GM12892 (cell line): Measurements from ENCODE around the gene HSP90AA1.
"Not testable (repeated sequence)": the region's sequence is repeated elsewhere in the genome, so short reads cannot be mapped to it uniquely, and the experiment has no call there.

Experiments
- POLR2A ChIP-seq: IDR thresholded peaks from 2 replicates; pipeline ENCODE4 v1.6.1; 2011; ENCODE audit warnings: low read depth, low read length, control low read depth
- POLR2AphosphoS5 ChIP-seq: IDR thresholded peaks from 2 replicates; pipeline ENCODE4 v1.6.1; 2011; ENCODE audit warnings: low read depth, low read length, control low read depth
- TAF1 ChIP-seq: IDR thresholded peaks from 2 replicates; pipeline ENCODE4 v1.6.1; 2011; ENCODE audit warnings: low read depth, mild to moderate bottlenecking, control low read depth, low read length, borderline replicate concordance

GRCh38 chr14:102134021-102134420 lies 47.2 kb upstream of the HSP90AA1 start:
- TF ChIP-seq POLR2AphosphoS5, POLR2A, TAF1: not testable (repeated sequence)
